GM13977 (cell line): ENCODE results near the gene FIBP.

Source experiments
- DNase-seq: peaks from one replicate; pipeline ENCODE4 v3.0.0; 2012; ENCODE audit warnings: low spot score
- CTCF ChIP-seq: IDR thresholded peaks from 2 replicates; pipeline ENCODE4 v1.5.1; 2012; ENCODE audit warnings: mild to moderate bottlenecking, control low read depth; ENCODE audit not compliant: insufficient read depth; ENCODE audit errors: extremely low read depth, missing control alignments
- in situ Hi-C: fragments of 300-500 bp; cut with MboI; formaldehyde crosslinking; loops from one replicate; pipeline ENCODE4 v1.12.0; 2022; ENCODE audit warnings: low sequenced_read_pairs, low pct_unique_long_range_greater_than_20kb, mixed read lengths, inconsistent platforms; ENCODE audit not compliant: unreplicated experiment

Gene FIBP

GRCh38 chr11:65843811-65844210 is 44.5 kb downstream of the FIBP start:
- no peak for TF ChIP-seq CTCF
- no peak for DNase-seq
- in situ Hi-C loops, result no loop called here

GRCh38 chr11:65842144-65842543 is 46.1 kb downstream of the FIBP start:
- in situ Hi-C loops, result no loop called here
- no peak for TF ChIP-seq CTCF
- no peak for DNase-seq

GRCh38 chr11:65834202-65834601 is 54.1 kb downstream of the FIBP start:
- in situ Hi-C loops, result no loop called here
- TF ChIP-seq CTCF, result no peak
- DNase-seq, result no peak
